GM19193 (cell line): ENCODE data around the gene USP36.

Experiments used
- POLR2A ChIP-seq: IDR thresholded peaks from 4 replicates; pipeline ENCODE4 v1.6.1; 2011; ENCODE audit not compliant: insufficient read depth, insufficient read length; ENCODE audit errors: extremely low read depth

Gene USP36

DNA sequence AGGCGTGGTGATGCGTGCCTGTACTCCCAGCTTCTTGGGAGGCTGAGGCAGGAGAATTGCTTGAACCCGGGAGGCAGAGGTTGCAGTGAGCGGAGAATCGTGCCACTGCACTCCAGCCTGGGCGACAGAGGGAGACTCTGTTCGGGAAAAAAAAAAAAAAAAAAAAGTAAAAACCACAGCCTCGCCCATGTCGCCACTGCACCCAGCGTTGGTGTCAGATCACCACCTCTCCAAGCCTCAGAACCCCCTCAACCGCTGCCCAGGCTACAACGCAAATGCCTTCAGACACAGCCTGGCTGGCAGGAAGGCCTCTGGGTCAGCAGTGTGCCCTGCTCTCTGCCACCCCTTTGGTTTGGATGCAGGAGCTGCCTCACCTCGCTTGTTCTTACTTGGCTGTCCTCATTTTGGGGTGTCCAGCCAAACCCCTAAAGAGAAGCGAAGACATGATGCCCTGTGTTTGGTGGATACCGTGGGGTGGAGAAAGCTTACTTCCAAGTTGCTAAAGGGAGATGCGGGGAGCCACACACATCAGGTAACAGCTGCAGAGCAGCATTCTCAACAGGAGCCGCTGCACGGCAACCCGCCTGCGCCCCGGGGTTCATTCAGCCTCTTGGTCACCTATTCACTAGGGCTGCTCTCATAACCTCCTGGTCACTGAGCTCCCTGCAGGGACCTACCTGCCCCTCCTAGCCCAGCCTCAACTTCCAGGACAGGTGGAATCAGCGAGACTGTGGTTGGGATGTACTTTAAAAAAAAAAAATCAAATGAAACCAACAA, 45.6 kb downstream of the USP36 start:
- no peak for TF ChIP-seq POLR2A

DNA sequence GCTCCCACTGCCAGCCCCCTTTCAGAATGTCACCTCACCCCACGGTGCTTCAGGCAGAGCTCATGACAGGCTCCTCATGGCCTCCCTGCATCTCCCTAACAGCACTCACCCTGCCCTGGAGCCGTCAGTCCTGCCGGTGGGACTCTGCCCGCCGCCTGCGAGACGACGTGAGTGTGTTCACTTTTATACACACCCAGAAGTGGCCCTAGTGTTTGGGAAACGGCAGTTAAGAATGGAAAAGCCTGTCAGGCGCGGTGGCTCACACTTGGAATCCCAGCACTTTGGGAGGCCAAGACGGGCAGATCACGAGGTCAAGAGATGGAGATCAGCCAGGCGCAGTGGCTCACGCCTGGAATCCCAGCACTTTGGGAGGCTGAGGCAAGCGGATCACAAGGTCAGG, 46.2 kb downstream of the USP36 start:
- TF ChIP-seq POLR2A: no peak

DNA sequence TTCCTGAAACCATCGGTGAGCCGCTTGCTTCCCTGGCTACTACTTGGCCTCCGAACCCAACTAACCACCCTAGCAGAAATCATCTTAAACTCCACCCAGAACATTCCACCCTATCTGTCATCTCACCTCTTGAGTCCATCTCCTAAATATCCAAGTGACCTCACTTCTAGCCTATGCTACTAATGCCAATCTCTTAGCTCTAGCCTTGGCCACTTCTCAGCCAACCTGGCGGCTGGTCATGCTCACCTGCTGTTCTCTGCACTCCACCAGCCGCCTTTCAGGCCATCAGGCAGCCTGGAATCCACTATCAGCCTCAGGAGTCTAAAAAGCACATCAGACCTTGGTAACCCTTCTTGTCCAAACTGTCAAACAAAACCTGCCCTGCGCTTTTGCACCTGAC, 46.6 kb downstream of the USP36 start:
- TF ChIP-seq POLR2A: no peak

DNA sequence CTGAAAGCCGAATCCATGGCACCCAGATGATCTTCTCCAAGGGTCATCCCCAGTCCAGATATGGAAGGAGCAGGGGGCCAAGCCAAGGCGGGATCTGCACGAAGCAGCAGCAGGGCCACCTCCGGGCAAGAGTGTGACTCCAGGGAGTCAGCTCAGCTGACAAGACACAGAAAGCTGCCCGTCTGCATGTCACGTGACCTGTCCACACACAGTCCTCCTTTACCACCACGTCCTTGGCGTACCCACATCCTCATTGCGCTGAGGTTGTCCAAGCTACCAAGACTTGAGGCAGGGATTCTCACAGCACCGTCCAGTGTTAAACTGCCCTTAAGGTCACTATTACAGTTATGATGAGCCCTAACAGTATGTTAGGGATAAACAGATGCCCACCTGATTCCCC, 47.2 kb downstream of the USP36 start:
- no peak for TF ChIP-seq POLR2A

DNA sequence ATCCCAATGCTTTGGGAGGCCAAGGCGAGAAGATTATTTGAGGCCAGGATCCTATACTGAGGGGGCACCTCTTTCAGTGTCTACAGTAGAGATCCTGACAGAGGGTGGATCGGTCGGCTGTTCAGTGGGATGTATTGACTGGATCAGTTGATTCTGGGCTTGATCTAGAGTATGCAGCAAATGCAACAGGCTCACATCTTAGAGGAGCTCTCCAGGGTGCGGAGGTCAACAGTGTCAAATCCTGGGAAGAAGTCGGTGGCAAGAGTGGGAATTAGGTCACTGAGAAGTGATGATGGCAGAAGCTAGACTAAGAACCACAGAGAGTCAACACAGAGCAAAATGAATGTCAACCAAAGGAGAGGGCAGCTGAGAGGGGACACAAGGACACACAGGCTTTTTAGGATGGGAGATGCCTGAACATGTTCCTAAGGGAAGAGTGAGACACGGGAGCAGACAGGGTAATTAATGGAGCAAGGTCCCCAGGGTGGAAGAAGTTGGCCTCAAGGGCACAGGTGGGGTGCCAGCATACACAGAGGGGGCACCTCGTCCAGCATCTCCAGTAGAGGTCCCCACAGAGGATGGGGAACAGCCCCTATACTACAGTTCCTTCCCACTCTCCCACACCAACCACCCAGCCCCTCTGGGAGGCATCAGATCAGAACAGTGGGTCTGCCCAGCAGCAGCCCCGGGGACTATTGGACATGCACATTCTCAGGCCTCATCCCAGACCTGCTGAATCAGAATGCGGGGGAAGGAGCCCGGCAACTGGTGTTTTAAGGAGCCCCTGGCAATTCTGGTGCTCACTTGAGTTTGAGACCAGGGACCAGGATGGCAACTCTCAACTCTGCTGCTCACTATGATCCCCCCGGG, 48.5 kb downstream of the USP36 start:
- TF ChIP-seq POLR2A: no peak

DNA sequence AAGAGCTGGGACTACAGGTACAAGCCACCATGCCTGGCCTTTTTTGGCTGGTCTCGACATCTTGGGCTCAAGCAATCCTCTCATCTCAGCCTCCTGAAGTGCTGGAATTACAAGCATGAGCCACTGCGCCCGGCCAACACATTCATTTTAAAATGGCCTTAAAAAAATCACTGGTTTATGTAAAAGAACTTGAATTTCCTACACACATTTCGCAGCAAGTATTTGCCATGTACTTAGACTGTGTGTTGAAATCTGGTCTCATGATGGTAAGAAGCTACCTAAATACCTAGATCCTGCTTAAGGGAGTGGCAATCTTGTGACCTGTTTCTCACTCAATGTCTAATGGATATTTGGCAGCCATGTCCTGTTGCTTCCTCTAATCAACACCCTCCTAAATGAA, 50.1 kb downstream of the USP36 start:
- no peak for TF ChIP-seq POLR2A

DNA sequence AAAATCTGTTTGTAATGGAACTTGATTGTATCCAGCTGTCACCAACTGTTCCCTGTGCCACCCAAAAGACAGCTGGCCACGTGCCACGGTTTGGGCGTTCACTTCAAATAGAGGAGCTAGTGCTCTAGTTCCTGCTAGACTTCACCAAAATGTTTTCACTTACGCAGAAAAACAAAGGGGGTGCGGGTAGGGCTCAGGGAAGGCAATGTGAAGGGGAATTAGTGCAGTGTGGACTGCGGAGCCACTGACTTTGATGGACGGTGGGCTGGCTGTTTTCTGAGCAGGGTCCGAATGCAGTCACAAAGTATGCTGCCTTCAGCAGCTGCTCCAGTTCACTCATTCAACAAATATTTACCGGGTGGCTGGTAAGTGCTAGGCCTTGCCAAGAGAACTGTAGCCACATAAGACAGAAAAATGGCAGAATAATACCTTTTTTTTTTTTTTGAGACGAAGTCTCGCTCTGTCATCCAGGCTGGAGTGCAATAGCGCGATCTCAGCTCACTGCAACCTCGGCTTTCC, 50.9 kb downstream of the USP36 start:
- no peak for TF ChIP-seq POLR2A

DNA sequence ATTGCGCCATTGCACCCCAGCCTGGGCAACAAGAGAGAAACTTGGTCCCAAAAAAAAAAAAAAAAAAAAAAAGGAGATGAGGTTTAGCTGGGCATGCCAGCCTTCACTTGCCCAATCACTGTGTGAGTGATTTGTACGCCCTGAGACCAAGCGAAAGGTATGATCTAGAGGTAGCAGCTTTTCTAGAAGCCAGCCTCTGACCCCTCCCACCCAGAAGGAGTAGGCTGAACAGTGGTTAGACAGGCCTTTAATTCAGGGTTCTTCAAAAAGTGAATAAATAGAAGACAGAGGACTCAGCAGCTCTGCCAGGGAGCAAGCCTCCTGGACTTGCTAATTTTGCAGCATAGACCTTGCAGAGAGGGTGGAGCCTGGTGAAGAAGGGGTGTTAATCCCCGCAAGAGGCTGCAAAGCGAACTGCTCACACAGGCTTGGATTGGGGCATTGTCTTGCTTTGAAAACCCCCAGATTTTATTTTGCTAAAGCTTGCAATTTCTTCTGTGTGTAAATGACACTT, 51.4 kb downstream of the USP36 start:
- no peak for TF ChIP-seq POLR2A

DNA sequence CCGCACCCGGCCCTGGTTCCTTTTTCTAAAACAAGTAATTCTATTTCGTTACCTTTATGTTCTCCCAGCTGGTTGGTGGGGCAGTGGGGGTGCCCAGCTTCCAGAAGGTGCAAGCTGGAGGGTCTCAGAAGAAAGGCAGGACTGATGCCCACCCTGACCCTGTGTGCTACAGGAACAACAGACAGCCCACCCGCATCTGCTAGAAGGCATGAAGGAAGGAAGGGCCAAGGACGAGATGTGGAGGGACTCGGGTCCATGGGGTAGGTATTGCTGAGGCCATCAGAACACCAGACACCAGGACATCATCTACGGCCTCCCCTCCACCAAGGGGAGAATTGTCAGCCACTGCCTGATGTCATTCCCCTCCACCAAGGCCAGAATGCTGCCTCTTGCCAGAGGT, 52.2 kb downstream of the USP36 start:
- no peak for TF ChIP-seq POLR2A

DNA sequence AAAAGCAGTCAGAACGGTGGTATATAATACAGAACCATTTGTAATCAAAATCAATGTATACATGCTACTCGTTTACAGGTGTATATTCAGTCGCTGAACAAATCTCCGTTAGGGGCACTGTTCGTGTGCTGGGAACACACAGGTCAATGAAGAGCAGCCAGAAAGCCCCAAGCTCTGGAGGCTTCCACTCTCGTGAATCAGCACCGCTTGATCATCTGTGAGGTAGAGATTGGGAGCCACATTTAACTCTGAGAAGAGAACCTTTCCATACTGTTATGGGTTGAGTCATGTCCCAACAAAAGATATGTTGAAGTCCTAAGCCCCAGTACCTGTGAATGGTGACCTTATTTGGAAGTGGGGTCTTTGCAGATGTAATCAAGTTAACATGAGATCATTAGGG, 53.2 kb downstream of the USP36 start:
- no peak for TF ChIP-seq POLR2A

DNA sequence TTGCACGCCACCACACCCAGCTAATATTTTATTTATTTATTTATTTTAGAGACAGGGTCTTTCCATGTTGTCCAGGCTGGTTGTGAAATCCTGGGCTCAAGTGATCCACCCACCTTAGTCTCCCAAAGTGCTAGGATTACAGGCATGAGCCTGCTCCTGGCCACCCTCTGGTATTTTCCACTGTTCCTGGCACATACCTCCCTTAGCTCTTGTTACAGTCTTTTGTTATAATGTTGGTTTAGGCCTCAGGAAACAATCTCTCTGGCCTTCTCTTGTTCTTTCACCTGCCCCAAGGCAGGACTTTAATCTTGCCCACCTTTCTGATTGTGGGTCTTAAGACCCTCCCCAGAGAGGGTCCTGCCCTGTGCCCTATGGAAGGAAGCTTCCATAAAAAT, 55.0 kb downstream of the USP36 start:
- no peak for TF ChIP-seq POLR2A

DNA sequence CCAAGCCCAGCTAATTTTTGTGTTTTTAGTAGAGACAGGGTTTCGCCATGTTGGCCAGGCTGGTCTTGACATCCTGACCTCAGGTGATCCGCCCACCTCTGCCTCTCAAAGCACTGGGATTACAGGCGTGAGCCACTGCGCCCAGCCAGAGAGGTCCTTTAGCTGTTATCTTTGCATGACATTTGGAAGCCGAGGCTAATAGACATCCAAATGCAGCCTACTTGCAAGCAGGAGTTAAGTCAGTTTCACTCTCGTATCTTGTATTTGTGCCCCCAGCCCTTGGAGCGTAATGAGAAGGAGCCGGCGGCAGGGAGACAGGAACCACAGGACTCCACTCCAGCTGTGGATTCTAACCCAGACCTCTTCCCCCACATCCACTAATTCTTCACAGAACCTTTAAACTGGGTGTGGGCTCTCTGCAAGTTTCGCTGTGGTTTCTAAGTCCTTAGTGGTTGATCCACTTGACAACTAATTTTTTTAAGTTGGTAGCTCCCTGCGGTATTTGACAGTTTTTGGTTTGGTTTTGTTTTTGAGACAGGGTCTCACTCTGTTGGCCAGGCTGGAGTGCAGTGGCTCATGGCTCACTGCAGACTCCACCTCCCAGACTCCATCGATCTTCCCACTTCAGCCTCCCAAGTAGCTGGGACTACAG, 55.5 kb downstream of the USP36 start:
- no peak for TF ChIP-seq POLR2A

DNA sequence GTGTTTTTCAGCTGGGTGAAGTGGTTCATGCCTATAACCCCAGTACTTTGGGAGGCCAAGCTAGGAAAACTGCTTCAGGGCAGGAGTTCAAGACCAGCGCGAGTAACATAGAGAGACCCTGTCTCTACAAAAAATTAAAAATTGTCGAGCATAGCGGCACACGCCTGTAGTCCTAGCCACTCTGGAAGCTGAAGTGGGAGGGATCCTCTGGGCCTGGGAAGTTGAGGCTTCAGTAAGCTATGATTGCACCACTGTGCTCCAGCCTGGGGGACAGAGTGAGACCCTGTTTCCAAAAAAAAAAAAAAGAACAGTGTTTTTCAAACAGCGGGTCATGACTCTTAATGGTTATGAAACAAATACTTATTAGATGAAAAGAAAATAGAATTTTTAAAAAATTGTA, 56.3 kb downstream of the USP36 start:
- no peak for TF ChIP-seq POLR2A

DNA sequence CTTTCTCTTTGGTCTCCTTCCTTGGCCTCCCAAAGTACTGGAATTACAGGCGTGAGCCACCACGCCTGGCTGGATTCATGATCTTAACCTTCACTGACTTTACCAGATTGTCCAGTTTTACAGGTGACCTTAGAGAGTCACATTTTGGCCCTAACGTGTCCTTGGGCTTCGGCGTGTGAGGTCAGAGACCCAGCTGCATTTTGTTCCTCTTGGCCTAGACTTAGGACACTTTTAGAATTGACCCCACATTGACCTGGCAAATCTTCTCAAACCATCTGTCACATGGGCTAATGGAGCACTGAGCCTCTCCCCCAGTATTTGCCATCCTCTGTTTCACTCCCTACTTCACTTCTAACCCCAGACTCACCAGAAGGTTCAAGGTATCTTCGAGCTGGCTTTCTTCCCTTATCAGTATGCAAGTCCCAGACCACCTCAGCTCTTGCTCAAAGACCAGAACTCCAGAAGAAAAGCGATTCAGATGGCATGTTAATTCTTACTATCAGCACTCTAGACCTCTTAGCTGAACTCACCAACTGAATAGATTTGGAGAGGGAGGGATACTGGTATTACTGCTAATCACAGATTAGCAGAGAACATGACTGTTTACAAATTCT, 56.8 kb downstream of the USP36 start:
- TF ChIP-seq POLR2A: no peak

DNA sequence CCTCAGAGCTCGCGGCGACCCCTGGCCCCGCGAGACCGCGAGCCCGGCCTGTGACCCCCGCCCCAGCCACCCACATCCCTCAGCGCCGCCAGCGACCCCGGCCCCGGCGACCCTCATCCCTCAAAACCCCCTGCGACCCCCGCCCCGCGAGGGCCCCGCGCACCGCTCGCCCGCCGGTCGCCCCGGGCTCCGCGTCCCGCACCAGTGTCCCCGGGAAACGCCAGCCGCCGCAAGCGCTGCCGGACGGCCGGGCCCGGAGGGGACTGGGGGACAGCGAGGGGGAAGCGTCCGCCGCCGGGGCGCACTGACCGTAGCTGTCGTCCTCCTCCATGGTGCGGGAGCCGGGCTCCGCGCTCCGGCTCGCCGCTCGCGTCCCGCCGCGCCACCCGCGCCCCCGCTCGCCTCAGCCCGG, 58.7 kb downstream of the USP36 start, which contains the start of gene CYTH1:
TSS of gene CYTH1 (minus strand) at position 381 of the 412 bp plus-strand sequence. CDS start at position 331, 50 bp downstream.
- no peak for TF ChIP-seq POLR2A
